Hematopoietic multipotent progenitor cell treated with erythropoietin and hydrocortisone succinate and interleukin-3 and kit ligand, for 8 days (in vitro differentiated cells): ENCODE data around the gene WIPI1.

Experiments used
- DNase-seq: peaks from one replicate; pipeline ENCODE4 v3.0.0-alpha.2; 2015

Gene WIPI1

GRCh38 chr17:68460146-68460545, 2.9 kb upstream of the WIPI1 start:
- DNase-seq: no peak

DNA sequence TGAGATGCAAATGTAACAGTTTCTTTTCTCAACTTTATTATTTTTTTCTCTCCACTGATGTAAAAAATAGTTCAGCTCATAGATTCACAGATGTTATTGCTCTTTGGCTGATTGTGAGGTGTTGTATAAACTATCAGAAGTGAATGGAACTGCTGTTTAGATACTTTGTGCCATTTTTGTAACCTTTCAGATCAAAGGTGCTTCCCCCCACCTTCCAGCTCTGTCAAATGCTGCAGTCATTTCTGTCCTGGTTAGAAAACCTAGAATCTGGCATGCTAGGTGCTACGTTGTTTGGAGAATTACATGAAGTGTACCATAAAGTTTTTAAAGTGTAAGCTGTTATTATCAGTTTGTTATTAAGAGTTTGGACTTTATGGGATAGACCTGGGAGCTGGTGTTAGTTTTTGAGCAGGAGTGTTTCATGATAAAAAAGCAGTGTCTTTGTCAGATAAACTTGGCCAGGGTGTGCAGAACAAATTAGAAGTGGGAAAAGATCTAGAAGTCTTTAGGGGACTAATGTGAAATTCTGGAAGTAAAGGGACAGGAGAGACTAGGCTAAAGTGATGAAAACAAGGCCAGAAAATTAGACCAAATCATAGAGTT, 1.8 kb upstream of the WIPI1 start:
- DNase-seq: peak; percentile 63

DNA sequence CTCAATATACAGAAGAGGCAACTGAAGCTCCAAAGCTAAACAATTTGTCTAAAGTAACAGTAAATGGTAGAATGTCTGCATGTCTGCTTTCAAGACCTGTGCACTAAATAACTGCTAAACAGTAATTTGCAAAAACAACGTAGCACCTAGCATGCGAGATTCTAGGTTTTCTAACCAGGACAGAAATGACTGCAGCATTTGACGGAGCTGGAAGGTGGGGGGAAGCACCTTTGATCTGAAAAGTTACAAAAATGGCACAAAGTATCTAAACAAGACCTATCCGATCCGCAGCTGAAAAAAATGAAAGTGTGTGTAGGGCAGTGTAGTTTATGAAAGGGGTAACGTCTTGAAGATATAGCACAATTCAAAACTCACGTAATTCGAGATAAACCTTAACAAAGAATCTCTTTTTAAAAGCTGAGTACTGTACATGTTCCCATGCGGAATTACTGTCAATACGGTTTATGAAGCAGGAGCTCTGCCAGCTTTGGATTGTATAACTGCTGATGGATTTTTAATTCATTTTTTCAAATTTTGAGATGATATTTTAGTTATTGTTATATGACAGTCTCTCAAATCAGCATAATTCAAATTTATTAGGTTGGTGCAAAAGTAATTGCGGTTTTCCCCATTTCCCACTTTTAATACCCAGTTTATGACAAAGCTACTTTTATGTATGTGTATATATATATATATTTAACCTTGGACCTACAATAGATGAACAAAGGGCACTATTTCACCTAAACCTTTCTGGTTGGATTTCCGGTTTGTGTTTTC, 1.2 kb upstream of the WIPI1 start:
- no peak for DNase-seq

- peak; percentile 97 for DNase-seq
Measured at GRCh38 chr17:68457539-68458259, 403 bp upstream of the WIPI1 start.

DNA sequence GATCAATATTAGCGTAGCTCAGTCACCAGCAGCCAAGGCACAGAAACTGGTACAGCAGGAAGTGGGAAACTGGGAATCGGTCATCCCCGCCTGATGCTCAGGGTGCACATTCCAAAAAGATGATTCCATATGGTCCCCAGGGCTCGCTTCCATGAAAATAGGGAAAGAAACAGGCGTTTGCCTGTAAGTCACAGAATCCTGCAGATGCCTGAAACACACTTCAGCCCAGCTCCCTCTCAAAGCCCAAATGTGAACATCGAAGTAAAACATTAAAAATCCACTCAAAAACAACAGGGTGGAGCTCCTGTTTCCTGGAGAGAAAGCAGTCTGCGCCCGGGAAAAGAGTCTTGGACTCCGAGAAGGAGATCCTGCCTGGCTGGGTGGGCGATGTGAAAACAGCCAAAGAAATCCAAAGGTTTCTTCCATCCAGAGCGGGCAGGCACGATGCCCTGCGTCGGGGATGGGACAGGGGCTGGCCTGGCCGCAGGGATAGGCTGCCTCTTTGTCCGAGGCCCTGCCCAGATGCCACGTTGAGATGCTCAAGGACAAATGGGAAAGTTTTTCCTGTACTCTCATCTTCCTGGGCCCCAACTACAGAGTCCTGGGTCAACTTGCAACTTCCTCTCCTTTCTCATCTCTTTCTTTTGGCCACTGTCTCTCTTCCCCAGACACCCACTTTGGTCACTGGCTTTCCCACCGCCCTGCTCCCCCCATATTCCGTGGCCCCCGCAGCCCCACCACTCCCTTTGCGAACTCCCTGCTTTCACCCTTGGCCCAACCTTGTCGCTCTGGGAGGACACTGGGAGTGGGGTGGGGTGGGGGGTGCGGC, 743 bp downstream of the WIPI1 start:
- peak; percentile 41 for DNase-seq

DNA sequence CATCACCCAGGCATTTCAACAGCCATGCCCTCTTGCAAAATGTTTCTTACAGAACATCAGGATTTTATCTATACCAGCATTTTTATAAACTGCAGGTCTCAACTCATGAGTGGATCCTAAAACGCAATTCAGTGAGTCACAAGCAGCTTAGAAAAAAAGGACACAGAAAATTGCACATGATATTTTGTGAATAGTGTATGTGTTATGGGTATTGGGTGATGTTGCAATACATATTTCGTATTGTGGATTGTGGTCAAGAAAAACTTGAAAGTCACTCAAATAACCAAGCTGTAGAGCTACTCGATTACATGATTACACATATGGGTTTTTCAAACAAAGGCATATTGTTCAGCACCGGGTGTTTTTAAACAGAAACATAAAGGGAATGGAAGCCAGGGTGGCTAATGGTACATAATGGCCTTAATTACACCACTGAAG, 1.4 kb downstream of the WIPI1 start:
- no peak for DNase-seq

DNA sequence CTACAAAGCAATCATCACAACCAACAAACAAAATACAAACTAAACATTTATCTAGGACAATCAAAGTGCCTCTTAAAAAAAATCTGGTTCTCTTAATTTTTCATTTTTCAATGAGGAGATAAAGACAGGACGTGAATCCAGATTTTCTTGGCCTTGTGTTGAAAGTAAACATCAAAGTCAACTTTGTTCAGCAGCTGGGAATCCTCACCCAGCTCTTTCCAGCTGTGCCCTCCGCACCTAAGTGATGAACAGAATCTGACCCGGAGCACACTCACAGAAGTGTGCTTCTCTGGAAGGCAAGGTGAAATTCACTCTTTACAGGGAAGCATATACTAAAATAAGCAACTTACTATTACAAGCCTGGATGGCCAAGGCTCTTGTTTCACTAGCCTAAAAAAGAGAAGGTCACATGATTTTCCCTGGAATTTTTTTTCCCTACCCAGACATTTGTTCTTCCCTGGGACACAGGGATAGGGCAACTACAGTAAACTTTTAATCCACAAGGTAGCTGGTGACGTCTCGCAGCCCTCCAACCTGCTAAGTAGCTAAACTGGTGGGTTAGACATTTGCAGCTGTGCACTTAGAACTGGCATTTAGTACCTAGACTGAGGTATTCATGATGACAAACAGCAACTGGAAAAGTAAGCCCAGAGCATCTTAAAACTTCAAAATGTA, 3.2 kb downstream of the WIPI1 start:
- no peak for DNase-seq

DNA sequence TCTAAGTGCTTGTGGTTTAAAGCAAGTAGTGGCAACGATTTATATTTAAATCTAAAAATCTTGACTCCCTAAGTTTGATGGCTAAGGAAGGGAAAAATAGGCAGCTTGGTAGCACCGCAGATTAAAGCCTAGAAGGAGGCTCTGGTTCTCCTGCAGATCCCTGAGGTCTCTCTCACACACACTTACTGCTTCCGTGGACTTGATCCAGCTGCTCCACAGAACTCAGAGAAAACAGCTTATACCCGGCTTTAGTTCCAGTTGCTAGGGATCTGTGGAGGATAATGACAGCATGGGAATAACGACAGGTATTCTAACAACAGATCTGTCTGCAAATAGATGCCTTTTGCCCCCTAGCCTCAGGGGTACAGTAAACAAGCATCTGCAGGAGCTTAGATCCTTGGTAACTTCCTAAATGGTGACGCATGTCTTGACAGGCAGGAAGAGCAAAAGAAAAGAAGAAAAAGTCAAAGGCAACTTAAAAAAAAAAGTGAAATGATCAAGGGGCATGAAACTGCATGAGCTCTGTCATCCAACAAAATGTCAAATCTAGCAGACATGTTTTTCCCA, 4.5 kb downstream of the WIPI1 start:
- no peak for DNase-seq

- DNase-seq: no peak
Measured at GRCh38 chr17:68451670-68452354, 5.5 kb downstream of the WIPI1 start.

DNA sequence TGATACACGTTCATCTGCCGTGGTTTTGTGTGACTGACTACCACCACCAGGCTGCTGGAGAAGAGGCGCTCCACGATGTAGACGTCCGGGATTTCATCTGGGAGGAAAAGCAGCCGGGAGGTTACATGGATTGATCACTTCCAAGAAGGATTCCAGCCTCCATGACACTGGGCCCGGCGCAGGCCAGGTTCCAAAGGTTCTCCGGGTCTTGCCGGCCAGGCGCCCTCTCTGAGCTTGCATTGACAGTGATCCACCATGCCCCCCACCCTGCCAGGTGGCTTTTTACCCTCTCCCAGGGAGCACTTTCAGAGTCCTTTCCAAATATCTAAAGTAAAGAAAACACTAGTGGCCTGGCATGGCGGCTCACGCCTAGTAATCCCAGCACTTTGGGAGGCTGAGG, 6.5 kb downstream of the WIPI1 start:
- DNase-seq: no peak

DNA sequence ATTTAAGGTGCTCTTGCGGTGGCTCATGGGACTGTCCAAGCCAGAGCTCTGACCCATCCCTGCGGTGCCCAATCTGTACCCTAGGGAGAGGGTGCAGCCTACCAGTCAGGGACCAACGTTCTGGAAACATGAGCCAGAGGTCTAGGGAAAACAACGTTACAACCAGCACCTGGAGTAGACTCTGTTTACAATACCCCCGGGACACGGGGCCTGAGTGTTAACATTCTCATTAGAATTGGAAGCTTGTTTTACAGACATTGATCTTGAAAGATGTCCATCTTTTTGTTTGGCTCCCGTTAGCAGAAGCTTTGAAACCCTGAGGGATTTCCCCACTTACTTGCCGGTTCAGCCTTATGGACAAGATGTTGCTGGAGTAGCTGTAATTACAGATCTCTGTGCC, 6.9 kb downstream of the WIPI1 start:
- no peak for DNase-seq

- DNase-seq: no peak
Measured at GRCh38 chr17:68449021-68449739, 8.1 kb downstream of the WIPI1 start.

- DNase-seq: peak; percentile 85
Measured at GRCh38 chr17:68446626-68447041, 10.7 kb downstream of the WIPI1 start.

- no peak for DNase-seq
Measured at GRCh38 chr17:68445671-68446070, 11.6 kb downstream of the WIPI1 start.

GRCh38 chr17:68443972-68444464, 13.3 kb downstream of the WIPI1 start:
- no peak for DNase-seq

DNA sequence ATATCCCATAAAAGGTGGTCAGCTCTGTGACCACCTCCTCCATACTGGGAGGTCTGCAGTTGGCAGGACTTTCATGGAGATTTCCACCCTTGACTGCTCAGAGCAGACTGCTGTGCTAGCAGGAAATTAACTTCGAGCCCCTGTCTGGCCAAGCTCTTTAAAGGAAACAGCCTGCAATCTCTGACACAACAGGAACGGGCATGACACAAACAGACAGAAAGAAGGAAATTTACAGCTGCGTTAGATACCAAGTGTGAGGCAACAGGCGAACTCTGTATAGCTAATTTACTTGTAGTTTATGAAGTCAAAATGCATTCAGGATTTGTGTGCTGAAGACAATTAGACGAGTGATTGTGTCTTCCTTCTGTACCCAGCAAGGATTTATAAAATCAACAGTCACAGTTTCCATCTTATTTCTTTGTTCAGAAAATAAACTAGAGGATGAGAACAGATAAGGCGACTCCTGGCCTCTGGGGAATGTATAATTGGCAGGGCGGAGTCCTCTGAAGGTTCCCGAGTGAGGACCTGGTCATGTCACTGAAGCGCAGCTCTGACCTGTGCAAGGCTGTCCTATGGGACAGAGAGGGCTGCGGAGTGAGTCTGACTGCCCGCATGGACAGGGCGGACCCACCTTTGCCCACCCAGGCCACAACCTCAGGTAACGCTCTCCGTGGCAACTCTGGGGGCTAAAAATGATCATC, 16.1 kb downstream of the WIPI1 start:
- DNase-seq: no peak

GRCh38 chr17:68440526-68440925, 16.8 kb downstream of the WIPI1 start:
- DNase-seq: no peak

DNA sequence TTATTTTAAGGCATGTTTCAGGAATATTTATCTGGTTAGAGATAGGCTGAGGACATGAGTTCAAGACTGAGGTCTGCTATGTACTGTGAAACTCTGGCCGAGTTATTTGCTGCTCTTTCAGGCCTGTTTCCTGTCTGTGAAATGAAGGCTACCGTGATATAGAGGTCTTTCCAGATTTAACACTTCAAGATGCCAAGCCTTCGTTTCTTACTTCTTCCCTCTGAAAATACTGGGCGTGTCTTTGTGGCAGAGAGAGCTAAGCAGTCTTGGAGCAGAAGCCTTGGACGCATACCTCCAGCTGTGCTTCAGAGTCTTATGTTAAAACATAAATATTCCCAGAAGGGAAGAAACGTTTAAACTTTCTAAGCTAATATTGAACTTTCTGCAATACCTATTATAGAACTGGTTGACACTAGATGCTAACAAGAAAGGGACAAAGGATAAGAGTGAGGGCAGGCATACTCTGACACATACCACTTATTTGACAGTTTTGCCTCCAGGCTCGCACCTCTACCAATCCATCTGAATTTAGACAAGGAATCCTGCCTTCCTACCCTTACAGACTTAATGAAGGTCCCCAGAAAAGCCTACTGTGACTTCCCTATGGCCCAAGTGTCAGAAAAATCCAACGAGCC, 17.5 kb downstream of the WIPI1 start:
- no peak for DNase-seq
